GM10248 (cell line): ENCODE data around the gene ZER1.

Source experiments
- CTCF ChIA-PET: fragments of 300-600 bp; sonication (Branson Sonifier 250); formaldehyde crosslinking; extraction: SDS; loops from one replicate; lab custom pipeline; 2021; ENCODE audit warnings: antibody characterized with exemption; lab: Yijun Ruan, JAX
- POLR2A ChIA-PET: fragments of 350-650 bp; sonication (Branson Sonifier 250); formaldehyde crosslinking; extraction: SDS; loops from one replicate; lab custom pipeline; 2020; ENCODE audit warnings: antibody characterized with exemption; lab: Yijun Ruan, JAX
- DNase-seq: peaks from one replicate; pipeline ENCODE4 v3.0.0; 2012; ENCODE audit errors: extremely low spot score
- CTCF ChIP-seq: IDR thresholded peaks from 2 replicates; pipeline ENCODE4 v1.5.1; 2012; ENCODE audit warnings: mild to moderate bottlenecking, low read depth; ENCODE audit errors: extremely low read depth, missing control alignments, control extremely low read depth

ZER1 gene

GRCh38 chr9:128768606-128769005, 3.1 kb downstream of the ZER1 start:
- ChIA-PET CTCF (interaction anchor here (1.0 to 1.2 kb wide), 2 partner anchors 23 to 61 kb away, joined by 3 to 4 read pairs; no protein-coding TSS in a partner anchor), POLR2A (no interaction called here)
- DNase-seq: no peak
- TF ChIP-seq CTCF: no peak

DNA sequence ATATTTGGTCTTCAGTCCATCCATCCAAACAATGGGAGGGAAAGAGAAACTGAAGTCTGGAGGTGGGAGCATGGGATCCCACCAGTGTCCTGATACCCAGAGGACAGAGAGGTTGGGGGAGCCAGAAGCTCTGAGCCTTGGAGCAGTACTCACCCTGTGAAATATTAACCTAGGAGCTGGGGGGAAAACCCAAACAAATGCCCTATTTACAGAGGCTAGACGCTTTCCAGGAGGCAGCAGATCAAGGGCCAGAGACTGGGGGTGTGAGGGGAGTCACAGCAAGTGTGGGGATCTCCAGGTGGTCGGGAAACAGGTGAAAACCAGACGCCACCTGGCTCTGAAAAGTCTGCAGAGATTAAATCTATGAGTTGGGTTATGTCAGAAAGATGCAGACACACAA, 6.2 kb downstream of the ZER1 start:
- CTCF ChIA-PET: interaction anchor here (0.9 to 1.7 kb wide), 2 partner anchors 13 to 53 kb away, joined by 4 to 9 read pairs; partner anchors contain the start of gene ENDOG
- POLR2A ChIA-PET: interaction anchor here (1.2 kb wide), 1 partner anchor 52 kb away, joined by 3 read pairs; the partner anchor contains the start of gene ENDOG
- TF ChIP-seq CTCF: no peak
- DNase-seq: no peak

DNA sequence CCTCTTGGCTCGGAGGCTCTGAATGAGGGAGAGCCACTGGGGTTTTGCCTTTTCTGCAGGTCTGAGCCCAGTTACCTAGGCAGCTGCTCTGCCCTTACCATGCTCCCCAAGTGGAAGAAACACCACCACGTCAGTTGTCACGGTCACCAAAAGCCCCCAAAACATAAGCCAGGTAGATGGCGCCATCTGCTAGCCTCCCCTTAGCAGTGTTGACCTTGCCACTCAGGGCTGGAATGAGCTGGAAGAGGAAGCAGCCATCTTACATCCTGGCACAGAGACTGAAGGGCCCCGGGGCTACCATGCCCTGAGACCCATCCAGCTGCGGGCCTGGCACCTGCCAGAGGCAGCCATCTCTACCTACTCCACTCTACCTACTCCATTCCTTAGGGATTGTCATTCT, 7.4 kb downstream of the ZER1 start:
- ChIA-PET CTCF (interaction anchor here (0.9 to 1.7 kb wide), 5 partner anchors 12 to 326 kb away, joined by 3 to 9 read pairs (median 4); partner anchors contain the start of gene ENDOG), POLR2A (interaction anchor here (0.6 to 1.2 kb wide), 2 partner anchors 54 to 178 kb away, joined by 3 read pairs; partner anchors contain the start of gene ENDOG)
- no peak for DNase-seq
- no peak for TF ChIP-seq CTCF

DNA sequence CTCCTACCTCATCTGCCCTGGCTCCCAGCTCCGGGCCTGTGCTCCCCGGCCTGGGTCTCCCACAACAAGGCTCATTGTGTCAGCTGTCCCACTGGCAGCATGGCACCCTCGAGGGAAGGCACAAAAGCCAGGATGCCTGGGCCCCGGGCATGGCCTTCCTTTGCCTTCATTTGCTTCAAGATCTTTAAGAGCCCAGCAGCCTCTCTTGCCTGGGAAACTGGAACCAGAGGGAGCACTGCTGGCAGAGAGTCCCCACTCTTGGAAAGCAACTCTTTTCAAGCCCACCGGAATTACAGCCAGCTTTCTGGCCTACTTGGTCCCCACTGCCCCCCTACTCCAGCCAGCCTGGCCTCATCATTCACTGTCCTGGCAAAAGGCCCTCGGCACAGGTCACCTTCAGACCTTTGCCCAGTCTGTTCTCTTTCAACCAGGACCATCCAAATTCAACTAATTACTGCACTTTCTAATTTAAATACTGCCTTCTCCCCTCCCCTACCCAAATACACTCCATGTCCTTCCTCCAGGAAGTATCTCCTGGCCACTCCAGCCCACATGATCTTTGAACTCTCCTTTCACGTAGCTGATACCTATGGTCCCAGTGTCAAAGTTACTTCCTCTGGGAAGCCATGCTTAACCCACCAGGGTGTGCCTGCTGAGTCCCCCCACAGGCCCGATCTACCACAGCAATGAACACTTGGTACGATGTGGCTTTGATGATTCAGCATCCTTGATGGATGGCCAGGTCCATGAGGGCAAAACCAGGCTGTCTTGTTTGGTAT, 8.9 kb downstream of the ZER1 start:
- ChIA-PET CTCF (interaction anchor here (1.0 to 1.4 kb wide), 2 partner anchors 26 to 55 kb away, joined by 3 read pairs; no protein-coding TSS in a partner anchor), POLR2A (no interaction called here)
- no peak for TF ChIP-seq CTCF
- no peak for DNase-seq

GRCh38 chr9:128757602-128758001, 14.1 kb downstream of the ZER1 start:
- DNase-seq: no peak
- ChIA-PET POLR2A (no interaction called here), CTCF (interaction anchor here (1.6 kb wide), 1 partner anchor 29 kb away, joined by 3 read pairs; no protein-coding TSS in a partner anchor)
- TF ChIP-seq CTCF: no peak

DNA sequence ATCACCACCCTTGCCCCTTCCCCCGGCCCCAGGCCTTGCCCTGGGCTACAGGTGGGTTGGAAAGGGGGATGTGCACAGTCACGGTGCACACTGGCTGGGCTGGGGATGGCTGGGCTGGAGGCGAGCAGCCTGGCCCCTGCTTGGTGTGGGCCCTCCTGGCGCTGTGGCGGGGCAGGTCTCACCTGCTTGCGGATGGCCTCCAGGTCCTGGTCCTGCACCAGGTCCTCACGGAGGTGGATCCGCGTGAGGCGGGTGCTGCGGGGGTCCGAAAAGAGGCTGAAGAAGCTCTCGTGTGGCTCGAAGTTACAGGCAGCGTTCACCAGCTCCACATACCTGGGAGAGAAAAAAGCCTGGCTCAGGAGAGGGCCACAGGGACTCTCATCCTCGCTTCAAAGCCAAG, 18.1 kb downstream of the ZER1 start:
- ChIA-PET CTCF (interaction anchor here (1.2 to 3.2 kb wide), 3 partner anchors 11 to 65 kb away, joined by 4 to 10 read pairs (median 8); partner anchors contain the start of gene ENDOG), POLR2A (no interaction called here)
- TF ChIP-seq CTCF: no peak
- DNase-seq: no peak
